ENCODE data around the gene TEX22.

The TEX22 gene

GRCh38 chr14:105380756-105381155 lies 17.6 kb upstream of the TEX22 start:
- no peak for DNase-seq (ENCODE audit: extremely low spot score)
- ChIA-PET POLR2A (interaction anchor here (1.0 kb wide), 1 partner anchor 17 kb away, joined by 5 read pairs; the partner anchor contains the start of gene TEX22), CTCF (no interaction called here)
- TF ChIP-seq ELF4 (IDR thresholded peaks at IDR 0.05) (no peak), SUZ12 (IDR thresholded peaks at IDR 0.05) (no peak), PKNOX1 (IDR thresholded peaks at IDR 0.05) (no peak), HDGF (IDR thresholded peaks at IDR 0.05; ENCODE audit: borderline replicate concordance) (no peak), ZNF384 (IDR thresholded peaks at IDR 0.05) (no peak), FOXA1 (IDR thresholded peaks at IDR 0.05) (no peak), L3MBTL2 (conservative IDR thresholded peaks at IDR 0.05) (no peak), LEF1 (IDR thresholded peaks at IDR 0.05; ENCODE audit: borderline replicate concordance) (no peak), CTBP1 (IDR thresholded peaks at IDR 0.05; ENCODE audit: borderline replicate concordance) (no peak), SP1 (IDR thresholded peaks at IDR 0.05) (no peak), BHLHE40 (IDR thresholded peaks at IDR 0.05; ENCODE audit: borderline replicate concordance) (no peak), ARNT (IDR thresholded peaks at IDR 0.05) (no peak), FOXM1 (IDR thresholded peaks at IDR 0.05; ENCODE audit: borderline replicate concordance) (no peak)

- ChIA-PET POLR2A (interaction anchor here (1.0 kb wide), 1 partner anchor 16 kb away, joined by 5 read pairs; the partner anchor contains the start of gene TEX22), CTCF (no interaction called here)
- DNase-seq (ENCODE audit: extremely low spot score), result no peak
- TF ChIP-seq FOXM1 (IDR thresholded peaks at IDR 0.05; ENCODE audit: borderline replicate concordance) (no peak), PKNOX1 (IDR thresholded peaks at IDR 0.05) (no peak), ZNF384 (IDR thresholded peaks at IDR 0.05) (no peak)
Observed at GRCh38 chr14:105381446-105382342, 16.6 kb upstream of the TEX22 start.

GRCh38 chr14:105382343-105383082 lies 15.8 kb upstream of the TEX22 start:
- CTCF ChIA-PET, result no interaction called here
- no peak for DNase-seq (ENCODE audit: extremely low spot score)
- POLR2A ChIA-PET, result no interaction called here
- TF ChIP-seq CTBP1 (IDR thresholded peaks at IDR 0.05; ENCODE audit: borderline replicate concordance), result no peak
- TF ChIP-seq SP1 (IDR thresholded peaks at IDR 0.05), result no peak
- no peak for TF ChIP-seq FOXM1 (IDR thresholded peaks at IDR 0.05; ENCODE audit: borderline replicate concordance)
- TF ChIP-seq FOXK2 (IDR thresholded peaks at IDR 0.05), result no peak
- TF ChIP-seq ELF4 (IDR thresholded peaks at IDR 0.05), result no peak
- no peak for TF ChIP-seq PKNOX1 (IDR thresholded peaks at IDR 0.05)
- TF ChIP-seq HDGF (IDR thresholded peaks at IDR 0.05; ENCODE audit: borderline replicate concordance), result no peak
- TF ChIP-seq NFRKB (IDR thresholded peaks at IDR 0.05), result no peak
- TF ChIP-seq BHLHE40 (IDR thresholded peaks at IDR 0.05; ENCODE audit: borderline replicate concordance), result no peak
- no peak for TF ChIP-seq ARNT (IDR thresholded peaks at IDR 0.05)

GRCh38 chr14:105383083-105383730 lies 15.1 kb upstream of the TEX22 start:
- no peak for DNase-seq (ENCODE audit: extremely low spot score)
- TF ChIP-seq FOXA1 (IDR thresholded peaks at IDR 0.05) (no peak), FOXM1 (IDR thresholded peaks at IDR 0.05; ENCODE audit: borderline replicate concordance) (no peak), ZNF384 (IDR thresholded peaks at IDR 0.05) (no peak), SP1 (IDR thresholded peaks at IDR 0.05) (no peak), ARNT (IDR thresholded peaks at IDR 0.05) (no peak), PKNOX1 (IDR thresholded peaks at IDR 0.05) (no peak), BHLHE40 (IDR thresholded peaks at IDR 0.05; ENCODE audit: borderline replicate concordance) (no peak), ELF4 (IDR thresholded peaks at IDR 0.05) (no peak), LEF1 (IDR thresholded peaks at IDR 0.05; ENCODE audit: borderline replicate concordance) (no peak), SUZ12 (IDR thresholded peaks at IDR 0.05) (no peak)
- CTCF ChIA-PET, result no interaction called here
- POLR2A ChIA-PET, result no interaction called here

GRCh38 chr14:105384041-105384557 lies 14.2 kb upstream of the TEX22 start:
- DNase-seq (ENCODE audit: extremely low spot score), result no peak
- TF ChIP-seq SUZ12 (IDR thresholded peaks at IDR 0.05) (no peak), ELF4 (IDR thresholded peaks at IDR 0.05) (no peak), FOXK2 (IDR thresholded peaks at IDR 0.05) (no peak), TARDBP (IDR thresholded peaks at IDR 0.05) (no peak)
- ChIA-PET POLR2A (interaction anchor here (0.8 kb wide), 1 partner anchor 14 kb away, joined by 3 read pairs; no protein-coding TSS in a partner anchor), CTCF (no interaction called here)
